K562 (cell line): ENCODE results near the gene SERPINI2. TPM values are rescaled to one million over a fixed set of nuclear protein-coding genes. Genes with fewer than 3 reads are reported as not detected.

Source experiments
- ATAC-seq: fragments of 200-7000 bp; cut with Tn5 transposase; 3 replicates; pipeline ENCODE4 v1.9.1; 2020; ENCODE audit warnings: moderate library complexity
- BruUV-seq: library from RNA; stranded (reverse); fragments of 400-500 nt; replicated peaks from 2 replicates; lab custom pipeline; 2021; lab: Mats Ljungman, UMichigan
- CTCF ChIA-PET: fragments of 300-600 bp; formaldehyde crosslinking; extraction: SDS; loops from one replicate; lab custom pipeline; 2021; ENCODE audit warnings: low intra/inter-chr PET ratio; lab: Yijun Ruan, JAX
- POLR2A ChIA-PET: fragments of 300-600, 350-650 bp; sonication (Branson Sonifier 250); formaldehyde crosslinking; extraction: SDS; loops from one replicate; lab custom pipeline; 2021; ENCODE audit warnings: antibody characterized with exemption, inconsistent platforms; lab: Yijun Ruan, JAX
- DNase-seq, 4 experiments: peaks; one replicate each; pipeline versions ENCODE4 v3.0.0 to v3.0.0-alpha.2; 2011 to 2018; ENCODE audit warnings: low spot score in 3 of 4, mixed read lengths in 3 of 4; ENCODE audit errors: extremely low read depth in 1 of 4
- FAIRE-seq: peaks from 2 replicates; lab custom pipeline; 2011; peaks lifted over from hg19 to GRCh38; lab: Jason Lieb, UNC
- H2AFZ ChIP-seq: 2 replicates; pipeline ENCODE4 v1.6.0; 2011; ENCODE audit warnings: low read depth, low read length, control low read depth, inconsistent platforms
- H3K27ac ChIP-seq: fragments of 200-600 bp; 3 replicates; pipeline ENCODE4 v1.8.0; 2011; ENCODE audit warnings: low read depth, mild to moderate bottlenecking, control low read depth, inconsistent platforms, low read length, moderate library complexity, mixed read lengths; ENCODE audit errors: extremely low read depth
- H3K27me3 ChIP-seq, 2 experiments: fragments of 300-600 bp in 1 of 2; 2 replicates in 1 of 2; 3 replicates in 1 of 2; pipeline versions ENCODE4 v1.6.0 to v1.8.0; 2011; ENCODE audit warnings: inconsistent platforms in 2 of 2, low read length in 2 of 2, mild to moderate bottlenecking in 1 of 2, mixed read lengths in 1 of 2, moderate library complexity in 1 of 2; ENCODE audit not compliant: control insufficient read depth in 2 of 2, insufficient read depth in 2 of 2
- H3K36me3 ChIP-seq: fragments of 300-600 bp; 3 replicates; pipeline ENCODE4 v1.8.0; 2011; ENCODE audit warnings: mild to moderate bottlenecking, low read length, inconsistent platforms; ENCODE audit not compliant: control insufficient read depth, insufficient read depth
- H3K4me1 ChIP-seq, 2 experiments: fragments of 200-600 bp in 1 of 2; replicated peaks in 1 of 2; 2 replicates in 1 of 2; 3 replicates in 1 of 2; pipeline versions ENCODE4 v1.5.1 to v1.8.0; 2011; ENCODE audit warnings: inconsistent platforms in 2 of 2, low read length in 2 of 2, mild to moderate bottlenecking in 1 of 2, mixed read lengths in 1 of 2, moderate library complexity in 1 of 2; ENCODE audit not compliant: control insufficient read depth in 2 of 2, insufficient read depth in 2 of 2
- H3K4me2 ChIP-seq: 2 replicates; pipeline ENCODE4 v1.6.1; 2011; ENCODE audit warnings: low read length, control low read depth, inconsistent platforms, mixed read lengths; ENCODE audit not compliant: insufficient read depth
- H3K4me3 ChIP-seq: fragments of 200-600 bp; sonication (generic), shearing (Covaris generic); 2 replicates; pipeline ENCODE4 v1.5.1; 2016; ENCODE audit warnings: control low read depth, inconsistent platforms
- H3K79me2 ChIP-seq: fragments of 200-600 bp; 3 replicates; pipeline ENCODE4 v1.8.0; 2011; ENCODE audit warnings: low read length, inconsistent platforms; ENCODE audit not compliant: control insufficient read depth, insufficient read depth
- H3K9ac ChIP-seq, 2 experiments: 2 replicates each; pipeline versions ENCODE4 v1.6.0 to v1.6.1; 2011; ENCODE audit warnings: low read depth in 2 of 2, low read length in 2 of 2, control low read depth in 1 of 2, inconsistent platforms in 1 of 2, mild to moderate bottlenecking in 1 of 2, mixed read lengths in 1 of 2; ENCODE audit not compliant: insufficient read depth in 1 of 2
- H3K9me1 ChIP-seq: one replicate; pipeline ENCODE4 v1.6.0; 2011; ENCODE audit warnings: inconsistent platforms, mild to moderate bottlenecking, low read length, moderate library complexity; ENCODE audit not compliant: control insufficient read depth, insufficient read depth
- H3K9me3 ChIP-seq: replicated peaks from 2 replicates; pipeline ENCODE4 v1.5.1; 2011; ENCODE audit warnings: low read depth, low read length, inconsistent platforms; ENCODE audit not compliant: control insufficient read depth, insufficient read depth
- H4K20me1 ChIP-seq: replicated peaks from 2 replicates; pipeline ENCODE4 v1.6.1; 2011; ENCODE audit warnings: low read length, inconsistent platforms, mixed read lengths; ENCODE audit not compliant: control insufficient read depth, insufficient read depth
- FOXP1 ChIP-seq: sonication (generic); formaldehyde crosslinking; IDR thresholded peaks from 2 replicates; pipeline ENCODE4 v1.8.0; 2022; ENCODE audit warnings: mild to moderate bottlenecking, missing genetic modification reagents
- FUS ChIP-seq: fragments of 200-400 bp; formaldehyde crosslinking; optimal IDR thresholded peaks from 2 replicates; pipeline ENCODE3; 2017; ENCODE audit warnings: low read depth, low read length
- HMG20A ChIP-seq: fragments of 450-650 bp; formaldehyde crosslinking; conservative IDR thresholded peaks from 2 replicates; pipeline ENCODE4 v1.4.0; 2020; ENCODE audit warnings: mild to moderate bottlenecking, mixed read lengths
- HMG20B ChIP-seq: fragments of 250-450 bp; sonication (Bioruptor Pico); IDR thresholded peaks from 2 replicates; pipeline ENCODE4 v1.5.0; 2021; ENCODE audit warnings: mild to moderate bottlenecking
- KDM4B ChIP-seq, 2 experiments: fragments of 450-650 bp in 1 of 2; sonication (generic) in 1 of 2; IDR thresholded peaks; 2 replicates each; pipeline ENCODE4 v1.6.1; 2016 to 2017; ENCODE audit warnings: borderline replicate concordance in 2 of 2, antibody characterized with exemption in 1 of 2, low read depth in 1 of 2, mild to moderate bottlenecking in 1 of 2
- KLF10 ChIP-seq: fragments of 250-450 bp; sonication (Bioruptor Pico); IDR thresholded peaks from 2 replicates; pipeline ENCODE4 v1.6.1; 2021; ENCODE audit warnings: matching md5 sums
- MCM3 ChIP-seq: fragments of 450-650 bp; IDR thresholded peaks from 2 replicates; pipeline ENCODE4 v1.6.1; 2016
- NFATC3 ChIP-seq: fragments of 450-650 bp; IDR thresholded peaks from 2 replicates; pipeline ENCODE4 v1.6.1; 2017; ENCODE audit warnings: mild to moderate bottlenecking
- NR3C1 ChIP-seq: sonication (generic); formaldehyde crosslinking; IDR thresholded peaks from 2 replicates; pipeline ENCODE4 v1.8.1; 2022; ENCODE audit warnings: missing genetic modification reagents
- TARDBP ChIP-seq: fragments of 450-650 bp; IDR thresholded peaks from 2 replicates; pipeline ENCODE4 v1.6.1; 2016
- TEAD1 ChIP-seq, 2 experiments: fragments of 450-650 bp in 1 of 2; sonication (generic) in 1 of 2; formaldehyde crosslinking; IDR thresholded peaks; 2 replicates each; pipeline versions ENCODE4 v1.4.0 to v1.8.0; 2020 to 2022; ENCODE audit warnings: mild to moderate bottlenecking in 2 of 2, missing genetic modification reagents in 1 of 2
- THAP7 ChIP-seq: fragments of 250-450 bp; sonication (Bioruptor Pico); IDR thresholded peaks from 2 replicates; pipeline ENCODE4 v1.5.0; 2021
- ZBTB7A ChIP-seq: IDR thresholded peaks from 2 replicates; pipeline ENCODE4 v1.6.1; 2011; ENCODE audit warnings: low read depth, mild to moderate bottlenecking, low read length, moderate library complexity, borderline replicate concordance; ENCODE audit not compliant: control insufficient read depth
- ZFX ChIP-seq: sonication (generic); formaldehyde crosslinking; IDR thresholded peaks from 2 replicates; pipeline ENCODE4 v1.8.0; 2022; ENCODE audit warnings: mild to moderate bottlenecking, missing genetic modification reagents, moderate library complexity
- ZNF347 ChIP-seq: fragments of 450-650 bp; formaldehyde crosslinking; IDR thresholded peaks from 2 replicates; pipeline ENCODE4 v1.4.0; 2020; ENCODE audit warnings: low read depth, mild to moderate bottlenecking, moderate library complexity
- ZNF436 ChIP-seq: fragments of 250-450, 450-650 bp; sonication (Bioruptor Pico); formaldehyde crosslinking; IDR thresholded peaks from 2 replicates; pipeline ENCODE4 v1.7.0; 2020; ENCODE audit warnings: mild to moderate bottlenecking
- ZSCAN32 ChIP-seq: fragments of 450-650 bp; formaldehyde crosslinking; IDR thresholded peaks from 2 replicates; pipeline ENCODE4 v1.4.0; 2020; ENCODE audit warnings: mild to moderate bottlenecking, moderate library complexity
- WGBS: fragments of 100-300 bp; shearing (Covaris generic); methylation state at CpG from one replicate; pipeline ENCODE4 v1.1.6; 2016; ENCODE audit warnings: low coverage, mixed read lengths; ENCODE audit not compliant: insufficient coverage; ENCODE audit errors: missing lambda C conversion rate; 5-methylcytosine and 5-hydroxymethylcytosine counted together
- in situ Hi-C: fragments of 300-500 bp; cut with MboI; formaldehyde crosslinking; loops from 4 replicates; pipeline ENCODE4 v1.15.0; 2018; ENCODE audit warnings: inconsistent platforms, mixed read lengths
- intact Hi-C: fragments of 100-400 bp; cut with micrococcal nuclease; formaldehyde crosslinking; loops from 2 replicates; pipeline ENCODE4 v1.14.2; 2022
- polyA plus RNA-seq, 8 experiments: library from polyadenylated mRNA; depleted of rRNA in 4 of 8; stranded (reverse) in 5 of 8; unstranded in 3 of 8; fragments of >200 nt; fragmentation: Nextera tagmentation in 2 of 8; fragmentation: Illumina TruSeq in 1 of 8; extraction: Ambion mirVana in 2 of 8; extraction: Trizol in 1 of 8; gene quantifications; 2 replicates each; pipeline versions ENCODE4 v1.2.1 to v1.2.3, GENCODE V29; 2011 to 2014; ENCODE audit warnings: inconsistent platforms in 1 of 8, missing spikeins in 1 of 8
- total RNA-seq, 7 experiments: library from RNA; depleted of rRNA in 6 of 7; stranded (reverse); fragments of >200 nt in 6 of 7; fragmentation: Illumina TruSeq in 2 of 7; extraction: Trizol in 2 of 7; gene quantifications; 2 replicates each; pipeline versions ENCODE4 v1.2.1 to v1.2.3, GENCODE V29; 2011 to 2021; ENCODE audit warnings: low replicate concordance in 1 of 7
- TF ChIP-seq, protein P1 (sequence below): fragments of 250-450 bp; sonication (Bioruptor Pico); IDR thresholded peaks from 2 replicates; pipeline ENCODE4 v1.9.0; 2021; ENCODE audit warnings: mild to moderate bottlenecking, inconsistent platforms

SERPINI2 gene
- total and polyA plus RNA-seq, 9 of the 15 experiments (the other 6 are each of a cell fraction or from before 2014, with no cell fraction given) = not detected

- TF ChIP-seq NFATC3 = no peak
- no peak for TF ChIP-seq ZBTB7A
- no peak for TF ChIP-seq TEAD1 (CRISPR knock-in tag; IDR thresholded peaks at IDR 0.05)
- TF ChIP-seq ZFX = no peak
- TF ChIP-seq HMG20B (CRISPR knock-in tag) = no peak
- TF ChIP-seq ZSCAN32 (CRISPR knock-in tag) = no peak
- TF ChIP-seq NR3C1 (CRISPR knock-in tag) = no peak
- TF ChIP-seq KDM4B (IDR thresholded peaks at IDR 0.05; ENCODE audit: borderline replicate concordance in 2 of 2, low read depth in 1 of 2) = no peak
- TF ChIP-seq KLF10 (CRISPR knock-in tag) = no peak
- no peak for TF ChIP-seq FUS
- no peak for TF ChIP-seq MCM3
- no peak for TF ChIP-seq FOXP1 (CRISPR knock-in tag)
These were observed 20.0 kb downstream of the SERPINI2 start (continued) for GRCh38 chr3:167453815-167454214.

DNA sequence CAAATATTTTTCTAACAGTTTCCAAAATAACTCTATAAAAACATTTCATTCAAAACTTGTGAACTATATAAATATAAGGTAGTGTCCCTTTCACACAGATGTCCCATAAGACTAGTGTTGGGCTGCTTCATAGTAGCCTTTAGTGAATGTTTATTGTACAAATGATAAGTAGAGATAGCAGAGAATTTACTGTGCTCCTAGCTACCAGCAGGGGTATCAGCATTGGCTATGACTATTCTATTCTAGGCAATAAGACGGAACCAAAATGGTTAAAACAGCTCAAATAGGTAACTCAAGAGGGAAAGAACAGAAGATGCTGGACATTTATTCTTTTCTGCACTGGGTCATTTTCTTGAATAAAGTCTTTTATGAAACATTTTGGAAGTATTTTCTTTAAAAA is 22.6 kb downstream of the SERPINI2 start:
- intact Hi-C loops = no loop called here
- no peak for ATAC-seq
- no peak overlapping the region for H3K4me3 ChIP-seq
- POLR2A ChIA-PET = no interaction called here
- no peak overlapping the region for H2AFZ ChIP-seq
- no peaks in the 10 kb centered on the region for H3K9me3 ChIP-seq
- no peak for TF ChIP-seq HMG20A (CRISPR knock-in tag)
- TF ChIP-seq ZNF436 (CRISPR knock-in tag) = no peak
- TF ChIP-seq, protein P1, sequence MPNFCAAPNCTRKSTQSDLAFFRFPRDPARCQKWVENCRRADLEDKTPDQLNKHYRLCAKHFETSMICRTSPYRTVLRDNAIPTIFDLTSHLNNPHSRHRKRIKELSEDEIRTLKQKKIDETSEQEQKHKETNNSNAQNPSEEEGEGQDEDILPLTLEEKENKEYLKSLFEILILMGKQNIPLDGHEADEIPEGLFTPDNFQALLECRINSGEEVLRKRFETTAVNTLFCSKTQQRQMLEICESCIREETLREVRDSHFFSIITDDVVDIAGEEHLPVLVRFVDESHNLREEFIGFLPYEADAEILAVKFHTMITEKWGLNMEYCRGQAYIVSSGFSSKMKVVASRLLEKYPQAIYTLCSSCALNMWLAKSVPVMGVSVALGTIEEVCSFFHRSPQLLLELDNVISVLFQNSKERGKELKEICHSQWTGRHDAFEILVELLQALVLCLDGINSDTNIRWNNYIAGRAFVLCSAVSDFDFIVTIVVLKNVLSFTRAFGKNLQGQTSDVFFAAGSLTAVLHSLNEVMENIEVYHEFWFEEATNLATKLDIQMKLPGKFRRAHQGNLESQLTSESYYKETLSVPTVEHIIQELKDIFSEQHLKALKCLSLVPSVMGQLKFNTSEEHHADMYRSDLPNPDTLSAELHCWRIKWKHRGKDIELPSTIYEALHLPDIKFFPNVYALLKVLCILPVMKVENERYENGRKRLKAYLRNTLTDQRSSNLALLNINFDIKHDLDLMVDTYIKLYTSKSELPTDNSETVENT = no peak
- no peak for TF ChIP-seq ZNF347 (CRISPR knock-in tag)
- no peak for TF ChIP-seq TARDBP
- no peak for TF ChIP-seq THAP7
- TF ChIP-seq, all 486 proteins: peak for 0
- CTCF ChIA-PET = no interaction called here
- FAIRE-seq (no peak), DNase-seq (no peak)
- Histone ChIP-seq H3K27ac (no peak overlapping the region), H3K9me1 (no peaks in the 10 kb centered on the region), H3K36me3 (no peaks in the 10 kb centered on the region), H4K20me1 (no peaks in the 10 kb centered on the region), H3K9ac (no peak overlapping the region), H3K79me2 (no peaks in the 10 kb centered on the region), H3K4me2 (no peak overlapping the region), H3K4me1 (no peaks in the 10 kb centered on the region), H3K27me3 (no peaks in the 10 kb centered on the region)
- WGBS = 0% methylated on average over 1 of the region's 1 CpG
- BruUV-seq = no TSS peak
- in situ Hi-C loops = no loop called here
